K562 (cell line): ENCODE measurements around the gene PRDM15. TPM values are rescaled to one million over a fixed set of nuclear protein-coding genes. Genes with fewer than 3 reads are reported as not detected.

Experiments used
- ATAC-seq: fragments of 200-7000 bp; cut with Tn5 transposase; 3 replicates; pipeline ENCODE4 v1.9.1; 2020; ENCODE audit warnings: moderate library complexity
- BruUV-seq: library from RNA; stranded (reverse); fragments of 400-500 nt; replicated peaks from 2 replicates; lab custom pipeline; 2021; lab: Mats Ljungman, UMichigan
- CTCF ChIA-PET: fragments of 300-600 bp; formaldehyde crosslinking; extraction: SDS; loops from one replicate; lab custom pipeline; 2021; ENCODE audit warnings: low intra/inter-chr PET ratio; lab: Yijun Ruan, JAX
- POLR2A ChIA-PET: fragments of 300-600, 350-650 bp; sonication (Branson Sonifier 250); formaldehyde crosslinking; extraction: SDS; loops from one replicate; lab custom pipeline; 2021; ENCODE audit warnings: antibody characterized with exemption, inconsistent platforms; lab: Yijun Ruan, JAX
- DNase-seq, 4 experiments: peaks; one replicate each; pipeline versions ENCODE4 v3.0.0 to v3.0.0-alpha.2; 2011 to 2018; ENCODE audit warnings: low spot score in 3 of 4, mixed read lengths in 3 of 4; ENCODE audit errors: extremely low read depth in 1 of 4
- FAIRE-seq: peaks from 2 replicates; lab custom pipeline; 2011; peaks lifted over from hg19 to GRCh38; lab: Jason Lieb, UNC
- H2AFZ ChIP-seq: 2 replicates; pipeline ENCODE4 v1.6.0; 2011; ENCODE audit warnings: low read depth, low read length, control low read depth, inconsistent platforms
- H3K27ac ChIP-seq: fragments of 200-600 bp; 3 replicates; pipeline ENCODE4 v1.8.0; 2011; ENCODE audit warnings: low read depth, mild to moderate bottlenecking, control low read depth, inconsistent platforms, low read length, moderate library complexity, mixed read lengths; ENCODE audit errors: extremely low read depth
- H3K27me3 ChIP-seq, 2 experiments: fragments of 300-600 bp in 1 of 2; 2 replicates in 1 of 2; 3 replicates in 1 of 2; pipeline versions ENCODE4 v1.6.0 to v1.8.0; 2011; ENCODE audit warnings: inconsistent platforms in 2 of 2, low read length in 2 of 2, mild to moderate bottlenecking in 1 of 2, mixed read lengths in 1 of 2, moderate library complexity in 1 of 2; ENCODE audit not compliant: control insufficient read depth in 2 of 2, insufficient read depth in 2 of 2
- H3K36me3 ChIP-seq: fragments of 300-600 bp; 3 replicates; pipeline ENCODE4 v1.8.0; 2011; ENCODE audit warnings: mild to moderate bottlenecking, low read length, inconsistent platforms; ENCODE audit not compliant: control insufficient read depth, insufficient read depth
- H3K4me1 ChIP-seq, 2 experiments: fragments of 200-600 bp in 1 of 2; replicated peaks in 1 of 2; 2 replicates in 1 of 2; 3 replicates in 1 of 2; pipeline versions ENCODE4 v1.5.1 to v1.8.0; 2011; ENCODE audit warnings: inconsistent platforms in 2 of 2, low read length in 2 of 2, mild to moderate bottlenecking in 1 of 2, mixed read lengths in 1 of 2, moderate library complexity in 1 of 2; ENCODE audit not compliant: control insufficient read depth in 2 of 2, insufficient read depth in 2 of 2
- H3K4me2 ChIP-seq: 2 replicates; pipeline ENCODE4 v1.6.1; 2011; ENCODE audit warnings: low read length, control low read depth, inconsistent platforms, mixed read lengths; ENCODE audit not compliant: insufficient read depth
- H3K4me3 ChIP-seq: fragments of 200-600 bp; sonication (generic), shearing (Covaris generic); 2 replicates; pipeline ENCODE4 v1.5.1; 2016; ENCODE audit warnings: control low read depth, inconsistent platforms
- H3K79me2 ChIP-seq: fragments of 200-600 bp; 3 replicates; pipeline ENCODE4 v1.8.0; 2011; ENCODE audit warnings: low read length, inconsistent platforms; ENCODE audit not compliant: control insufficient read depth, insufficient read depth
- H3K9ac ChIP-seq, 2 experiments: 2 replicates each; pipeline versions ENCODE4 v1.6.0 to v1.6.1; 2011; ENCODE audit warnings: low read depth in 2 of 2, low read length in 2 of 2, control low read depth in 1 of 2, inconsistent platforms in 1 of 2, mild to moderate bottlenecking in 1 of 2, mixed read lengths in 1 of 2; ENCODE audit not compliant: insufficient read depth in 1 of 2
- H3K9me1 ChIP-seq: one replicate; pipeline ENCODE4 v1.6.0; 2011; ENCODE audit warnings: inconsistent platforms, mild to moderate bottlenecking, low read length, moderate library complexity; ENCODE audit not compliant: control insufficient read depth, insufficient read depth
- H3K9me3 ChIP-seq: replicated peaks from 2 replicates; pipeline ENCODE4 v1.5.1; 2011; ENCODE audit warnings: low read depth, low read length, inconsistent platforms; ENCODE audit not compliant: control insufficient read depth, insufficient read depth
- H4K20me1 ChIP-seq: replicated peaks from 2 replicates; pipeline ENCODE4 v1.6.1; 2011; ENCODE audit warnings: low read length, inconsistent platforms, mixed read lengths; ENCODE audit not compliant: control insufficient read depth, insufficient read depth
- BRD4 ChIP-seq: fragments of 200-600 bp; sonication (generic); IDR thresholded peaks from 2 replicates; pipeline ENCODE4 v1.6.1; 2017; ENCODE audit warnings: inconsistent platforms
- DDX20 ChIP-seq: fragments of 450-650 bp; IDR thresholded peaks from 2 replicates; pipeline ENCODE4 v1.6.1; 2016; ENCODE audit warnings: missing genetic modification characterization, low read depth, mild to moderate bottlenecking, missing compliant biosample characterization, moderate library complexity
- ID3 ChIP-seq, 2 experiments: fragments of 250-450 bp in 1 of 2; fragments of 450-650 bp in 1 of 2; sonication (Bioruptor Pico) in 1 of 2; IDR thresholded peaks; 2 replicates each; pipeline versions ENCODE4 v1.6.1 to v1.8.0; 2016 to 2021; ENCODE audit warnings: mild to moderate bottlenecking in 2 of 2, moderate library complexity in 2 of 2, missing compliant biosample characterization in 1 of 2, missing genetic modification characterization in 1 of 2
- MECOM ChIP-seq: fragments of 250-450 bp; sonication (Bioruptor Pico); IDR thresholded peaks from 2 replicates; pipeline ENCODE4 v1.8.0; 2022; ENCODE audit warnings: inconsistent platforms
- MTA2 ChIP-seq: fragments of 450-650 bp; IDR thresholded peaks from 2 replicates; pipeline ENCODE4 v1.6.1; 2016; ENCODE audit warnings: low read depth
- POLR2A ChIP-seq: fragments of 450-650 bp; conservative IDR thresholded peaks from 2 replicates; pipeline ENCODE4 v1.6.1; 2016
- SMAD4 ChIP-seq: fragments of 250-450 bp; sonication (Bioruptor Pico); conservative IDR thresholded peaks from 2 replicates; pipeline ENCODE4 v1.8.0; 2021; ENCODE audit warnings: inconsistent platforms, mild to moderate bottlenecking, moderate library complexity
- STAT5B ChIP-seq: fragments of 250-450 bp; sonication (Bioruptor Pico); IDR thresholded peaks from 2 replicates; pipeline ENCODE4 v1.8.0; 2021; ENCODE audit warnings: mild to moderate bottlenecking, inconsistent platforms
- TCF7L2 ChIP-seq: fragments of 150-350 bp; IDR thresholded peaks from 2 replicates; pipeline ENCODE4 v1.6.1; 2016; ENCODE audit warnings: low read depth, mild to moderate bottlenecking, low read length, moderate library complexity
- TEAD2 ChIP-seq: fragments of 450-650 bp; IDR thresholded peaks from 2 replicates; pipeline ENCODE4 v1.6.1; 2016; ENCODE audit warnings: missing genetic modification characterization, control low read depth, missing compliant biosample characterization
- THRAP3 ChIP-seq: fragments of 450-650 bp; IDR thresholded peaks from 2 replicates; pipeline ENCODE4 v1.6.1; 2016; ENCODE audit warnings: mild to moderate bottlenecking, inconsistent platforms, borderline replicate concordance
- ZFP1 ChIP-seq: fragments of 450-650 bp; formaldehyde crosslinking; IDR thresholded peaks from 2 replicates; pipeline ENCODE4 v1.4.0; 2020; ENCODE audit warnings: mild to moderate bottlenecking, mixed read lengths
- ZNF324 ChIP-seq: fragments of 250-450 bp; sonication (Bioruptor Pico); IDR thresholded peaks from 2 replicates; pipeline ENCODE4 v1.4.0; 2020; ENCODE audit warnings: mild to moderate bottlenecking
- WGBS: fragments of 100-300 bp; shearing (Covaris generic); methylation state at CpG from one replicate; pipeline ENCODE4 v1.1.6; 2016; ENCODE audit warnings: low coverage, mixed read lengths; ENCODE audit not compliant: insufficient coverage; ENCODE audit errors: missing lambda C conversion rate; 5-methylcytosine and 5-hydroxymethylcytosine counted together
- in situ Hi-C: fragments of 300-500 bp; cut with MboI; formaldehyde crosslinking; loops from 4 replicates; pipeline ENCODE4 v1.15.0; 2018; ENCODE audit warnings: inconsistent platforms, mixed read lengths
- intact Hi-C: fragments of 100-400 bp; cut with micrococcal nuclease; formaldehyde crosslinking; loops from 2 replicates; pipeline ENCODE4 v1.14.2; 2022
- polyA plus RNA-seq, 8 experiments: library from polyadenylated mRNA; depleted of rRNA in 4 of 8; stranded (reverse) in 5 of 8; unstranded in 3 of 8; fragments of >200 nt; fragmentation: Nextera tagmentation in 2 of 8; fragmentation: Illumina TruSeq in 1 of 8; extraction: Ambion mirVana in 2 of 8; extraction: Trizol in 1 of 8; gene quantifications; 2 replicates each; pipeline versions ENCODE4 v1.2.1 to v1.2.3, GENCODE V29; 2011 to 2014; ENCODE audit warnings: inconsistent platforms in 1 of 8, missing spikeins in 1 of 8
- total RNA-seq, 7 experiments: library from RNA; depleted of rRNA in 6 of 7; stranded (reverse); fragments of >200 nt in 6 of 7; fragmentation: Illumina TruSeq in 2 of 7; extraction: Trizol in 2 of 7; gene quantifications; 2 replicates each; pipeline versions ENCODE4 v1.2.1 to v1.2.3, GENCODE V29; 2011 to 2021; ENCODE audit warnings: low replicate concordance in 1 of 7
- TF ChIP-seq, protein P1 (sequence below): fragments of 450-650 bp; formaldehyde crosslinking; IDR thresholded peaks from 2 replicates; pipeline ENCODE4 v1.4.0; 2020; ENCODE audit warnings: mild to moderate bottlenecking, moderate library complexity

The PRDM15 gene
- total and polyA plus RNA-seq, 9 of the 15 experiments (the other 6 are each of a cell fraction or from before 2014, with no cell fraction given): 0.93 to 9.2 (median 6.2) TPM

DNA sequence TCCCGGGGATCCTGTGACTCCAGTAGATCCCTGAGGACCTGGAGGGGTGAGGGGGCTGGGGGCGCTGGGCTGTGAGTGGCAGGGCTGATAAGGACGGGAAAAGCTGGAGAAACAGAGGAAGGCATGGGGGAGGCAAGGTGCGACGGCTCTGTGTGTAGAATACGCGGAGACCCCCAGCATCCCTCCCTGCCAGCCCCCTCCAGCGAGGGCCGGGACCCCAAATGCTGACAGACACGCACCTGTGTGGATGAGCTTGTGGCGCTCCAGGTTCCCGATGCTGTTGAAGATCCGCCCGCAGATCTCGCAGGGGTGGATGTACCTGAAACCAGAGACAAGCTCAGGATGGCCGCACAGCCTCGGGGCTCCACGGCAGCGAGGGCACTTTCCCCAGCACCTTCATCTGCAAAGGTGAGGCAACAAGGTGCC is 59.3 kb downstream of the PRDM15 start:
- BruUV-seq: no TSS peak
- in situ Hi-C loops: loop anchor here (10.0 kb wide), 1 partner anchor 295 kb away; no protein-coding TSS in a partner anchor
- DNase-seq: no peak

GRCh38 chr21:41819236-41819855 is 59.8 kb downstream of the PRDM15 start:
- intact Hi-C loops (loop anchor here (5.0 kb wide), 1 partner anchor 138 kb away; no protein-coding TSS in a partner anchor), in situ Hi-C loops (no loop called here)
- H3K36me3 ChIP-seq: peaks cover 24% of the 10 kb centered on the region; the same call in 1 of the 3 replicates
- BruUV-seq: no TSS peak
- ChIA-PET CTCF (interaction anchor here (0.6 kb wide), 1 partner anchor 138 kb away, joined by 3 read pairs; no protein-coding TSS in a partner anchor), POLR2A (interaction anchor here (0.5 kb wide), 1 partner anchor 170 kb away, joined by 4 read pairs; no protein-coding TSS in a partner anchor)
- H3K27ac ChIP-seq: no peak overlapping the region
- H3K4me2 ChIP-seq: no peak overlapping the region
- 88% methylated on average over 18 of the region's 26 CpGs for WGBS
- no peaks in the 10 kb centered on the region for H3K79me2 ChIP-seq
- DNase-seq (no peak), FAIRE-seq (no peak), ATAC-seq (no peak)
- no peak overlapping the region for H3K4me3 ChIP-seq
- TF ChIP-seq MTA2 (no peak), TEAD2 (tag) (no peak), DDX20 (no peak), POLR2A (no peak), MECOM (CRISPR knock-in tag) (no peak), BRD4 (no peak), SMAD4 (CRISPR knock-in tag) (no peak), THRAP3 (no peak), TCF7L2 (no peak)
- TF ChIP-seq, protein P1, sequence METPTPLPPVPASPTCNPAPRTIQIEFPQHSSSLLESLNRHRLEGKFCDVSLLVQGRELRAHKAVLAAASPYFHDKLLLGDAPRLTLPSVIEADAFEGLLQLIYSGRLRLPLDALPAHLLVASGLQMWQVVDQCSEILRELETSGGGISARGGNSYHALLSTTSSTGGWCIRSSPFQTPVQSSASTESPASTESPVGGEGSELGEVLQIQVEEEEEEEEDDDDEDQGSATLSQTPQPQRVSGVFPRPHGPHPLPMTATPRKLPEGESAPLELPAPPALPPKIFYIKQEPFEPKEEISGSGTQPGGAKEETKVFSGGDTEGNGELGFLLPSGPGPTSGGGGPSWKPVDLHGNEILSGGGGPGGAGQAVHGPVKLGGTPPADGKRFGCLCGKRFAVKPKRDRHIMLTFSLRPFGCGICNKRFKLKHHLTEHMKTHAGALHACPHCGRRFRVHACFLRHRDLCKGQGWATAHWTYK (CRISPR knock-in tag): no peak
- no peaks in the 10 kb centered on the region for H3K9me1 ChIP-seq
- no peaks in the 10 kb centered on the region for H3K9me3 ChIP-seq
- no peaks in the 10 kb centered on the region for H4K20me1 ChIP-seq
- H3K4me1 ChIP-seq: peaks cover 0 to 23% of the 10 kb centered on the region in 2 experiments; a peak in 1 of 5 replicates
- H2AFZ ChIP-seq: no peak overlapping the region
- no peaks in the 10 kb centered on the region for H3K27me3 ChIP-seq
- H3K9ac ChIP-seq: no peak overlapping the region

More for the DNA sequence above, 59.3 kb downstream of the PRDM15 start:
- ChIA-PET CTCF (no interaction called here), POLR2A (no interaction called here)
- Histone ChIP-seq H3K9me1 (no peaks in the 10 kb centered on the region), H3K4me2 (no peak overlapping the region), H3K4me3 (no peak overlapping the region), H3K4me1 (peaks cover 0 to 23% of the 10 kb centered on the region in 2 experiments; a peak in 1 of 5 replicates)
- intact Hi-C loops: loop anchor here (5.0 kb wide), 1 partner anchor 137 kb away; no protein-coding TSS in a partner anchor
- no peak for ATAC-seq
- no peak for TF ChIP-seq ZNF324 (CRISPR knock-in tag)
- TF ChIP-seq ID3 (CRISPR knock-in tag; IDR thresholded peaks at IDR 0.05): no peak
- TF ChIP-seq ID3 (tag; IDR thresholded peaks at IDR 0.05): no peak
- TF ChIP-seq STAT5B (CRISPR knock-in tag): no peak
- TF ChIP-seq ZFP1 (CRISPR knock-in tag): no peak
- TF ChIP-seq, all 486 proteins: peak for 0
- Histone ChIP-seq H2AFZ (no peak overlapping the region), H3K27me3 (no peaks in the 10 kb centered on the region), H3K9me3 (no peaks in the 10 kb centered on the region), H3K79me2 (no peaks in the 10 kb centered on the region), H3K27ac (no peak overlapping the region), H3K9ac (no peak overlapping the region), H4K20me1 (no peaks in the 10 kb centered on the region), H3K36me3 (peaks cover 22% of the 10 kb centered on the region; the same call in 1 of the 3 replicates)
- FAIRE-seq: no peak
- 89% methylated on average over 19 of the region's 19 CpGs for WGBS
